NCI-H187 treated with DMSO at 0.1 percent for 48 hours (cell line): ENCODE data around the gene CLCNKA.
"Not testable (repeated sequence)": the region's sequence is repeated elsewhere in the genome, so short reads cannot be mapped to it uniquely, and the experiment has no call there.

Source experiments
- DNase-seq: peaks from one replicate; lab custom pipeline; 2025; lab: John Stamatoyannopoulos, UW

The CLCNKA gene

GRCh38 chr1:16042096-16042495 lies 20.3 kb downstream of the CLCNKA start:
- DNase-seq = no peak

DNA sequence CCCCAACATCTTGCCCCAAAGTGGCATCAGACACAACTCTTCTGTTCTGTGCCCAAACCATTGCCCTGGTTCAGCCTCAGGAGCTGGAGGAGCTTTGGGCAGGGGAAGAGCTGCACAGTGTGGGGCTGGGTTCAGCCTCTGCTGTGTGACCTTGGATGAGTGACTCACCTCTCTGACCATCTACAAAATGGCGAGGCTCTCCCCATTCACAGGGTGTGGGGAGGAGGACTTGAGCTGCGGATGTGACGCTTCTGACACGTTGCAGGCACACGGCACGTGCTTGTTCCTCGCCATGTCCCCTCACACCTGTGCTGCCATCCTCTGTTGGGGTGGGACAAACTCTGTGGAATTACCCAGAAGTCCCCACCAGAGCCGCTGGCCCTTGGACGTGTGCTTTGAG lies 20.8 kb downstream of the CLCNKA start:
- not testable (repeated sequence) for DNase-seq

- peak; percentile 11 for DNase-seq
Observed at GRCh38 chr1:16043521-16043920, 21.7 kb downstream of the CLCNKA start, which contains the start of gene CLCNKB. CLCNKB (plus strand) TSS chr1:16043782; CDS start chr1:16044493, 711 bp downstream.

DNA sequence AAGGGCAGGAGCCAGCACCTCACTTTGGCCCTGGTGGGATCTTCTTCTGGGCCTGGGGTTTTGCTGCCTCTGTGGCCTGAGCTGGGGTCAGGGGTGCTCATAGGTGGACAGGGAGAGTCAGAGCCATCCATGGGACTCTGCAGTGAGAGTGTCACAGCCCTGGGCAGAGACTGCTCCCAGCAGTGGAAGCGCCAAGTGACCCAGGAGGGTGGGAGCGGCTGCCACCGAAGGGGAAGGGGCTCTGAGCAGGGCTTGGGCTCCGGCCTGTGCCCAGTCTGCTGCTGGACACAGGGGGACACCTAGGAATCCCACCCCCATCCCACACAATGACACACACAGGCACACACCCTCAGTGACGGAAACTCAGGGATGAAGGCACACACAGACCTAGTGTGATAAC lies 22.1 kb downstream of the CLCNKA start:
- no peak for DNase-seq

DNA sequence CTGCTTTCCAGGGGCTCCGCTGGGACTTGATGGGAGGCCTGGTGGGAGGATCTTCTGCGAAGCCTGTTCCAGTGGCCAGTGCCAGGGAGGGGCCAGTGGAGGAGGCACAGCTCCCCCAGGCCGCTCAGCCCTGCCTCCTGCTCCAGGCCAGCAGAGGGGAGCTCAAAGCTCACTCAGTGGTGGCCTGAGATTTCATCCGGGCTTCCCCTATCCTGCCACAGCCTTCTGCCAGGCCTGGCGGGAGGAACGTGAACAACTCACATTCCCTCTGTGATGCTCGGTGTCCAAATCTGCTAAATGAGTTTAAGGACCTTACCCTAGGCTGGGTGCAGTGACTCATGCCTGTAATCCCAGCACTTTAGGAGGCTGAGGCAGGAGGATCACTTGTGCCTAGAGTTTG lies 25.0 kb downstream of the CLCNKA start:
- no peak for DNase-seq

- no peak for DNase-seq
Observed at GRCh38 chr1:16047791-16048475, 26.1 kb downstream of the CLCNKA start.

- peak; percentile 8 for DNase-seq
Observed at GRCh38 chr1:16048573-16049189, 26.8 kb downstream of the CLCNKA start.

GRCh38 chr1:16050328-16050727 lies 28.5 kb downstream of the CLCNKA start:
- no peak for DNase-seq

DNA sequence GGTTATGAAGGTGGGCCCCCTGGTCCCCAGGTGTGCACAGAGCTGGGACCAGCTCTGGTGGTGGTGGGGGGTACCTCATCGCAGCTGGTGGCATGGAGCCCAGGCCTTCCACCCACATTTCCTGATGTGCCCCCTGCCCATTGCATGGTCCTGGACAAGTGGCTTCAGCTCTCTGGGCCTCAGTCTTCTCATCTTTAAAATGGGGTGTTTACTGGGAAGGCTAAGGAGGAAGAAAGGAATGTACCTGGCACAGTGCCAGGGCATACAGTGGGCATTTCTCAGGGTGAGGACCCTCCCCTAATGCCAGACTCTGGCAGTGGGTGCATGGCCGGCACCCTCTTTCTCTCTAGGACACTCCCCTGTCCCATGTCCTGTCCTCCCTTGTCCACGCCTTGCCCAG lies 29.2 kb downstream of the CLCNKA start:
- no peak for DNase-seq

GRCh38 chr1:16051949-16052348 lies 30.1 kb downstream of the CLCNKA start:
- not testable (repeated sequence) for DNase-seq

DNA sequence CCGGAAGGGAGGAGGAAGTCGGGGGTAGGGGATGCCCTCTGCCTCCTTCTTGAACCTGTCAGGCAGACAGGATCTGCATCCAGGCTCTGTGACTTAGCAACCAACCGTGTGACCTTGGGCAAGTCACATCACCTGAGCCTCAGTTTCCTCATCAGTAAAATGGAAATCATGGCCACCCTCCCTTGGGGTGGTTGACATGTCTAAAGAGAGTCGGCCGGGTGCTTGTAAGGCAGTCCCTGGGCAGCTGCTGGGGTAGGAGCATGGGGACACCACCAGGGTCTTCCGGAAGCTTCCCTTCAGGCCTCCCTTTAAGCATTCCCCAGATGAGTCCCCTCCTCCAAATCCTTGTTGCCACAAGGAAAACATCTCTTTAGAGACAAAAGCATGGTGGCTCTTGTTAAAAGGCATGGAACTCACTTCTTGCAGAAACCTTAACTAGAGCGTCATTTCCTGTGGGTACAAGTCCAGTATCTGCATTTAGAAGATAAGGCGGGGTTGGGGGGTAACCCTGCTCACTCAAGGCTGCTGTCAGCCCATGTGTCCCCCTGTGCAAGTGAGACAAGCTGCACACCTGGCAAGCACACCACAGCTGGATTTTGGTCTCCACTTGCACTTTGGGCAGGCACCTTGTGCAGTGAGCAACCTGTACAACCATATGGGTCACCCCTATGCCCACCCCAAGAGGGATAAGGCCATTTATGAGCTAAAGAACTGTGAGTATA lies 32.1 kb downstream of the CLCNKA start:
- no peak for DNase-seq

GRCh38 chr1:16054598-16055540 lies 33.0 kb downstream of the CLCNKA start:
- DNase-seq = no peak

DNA sequence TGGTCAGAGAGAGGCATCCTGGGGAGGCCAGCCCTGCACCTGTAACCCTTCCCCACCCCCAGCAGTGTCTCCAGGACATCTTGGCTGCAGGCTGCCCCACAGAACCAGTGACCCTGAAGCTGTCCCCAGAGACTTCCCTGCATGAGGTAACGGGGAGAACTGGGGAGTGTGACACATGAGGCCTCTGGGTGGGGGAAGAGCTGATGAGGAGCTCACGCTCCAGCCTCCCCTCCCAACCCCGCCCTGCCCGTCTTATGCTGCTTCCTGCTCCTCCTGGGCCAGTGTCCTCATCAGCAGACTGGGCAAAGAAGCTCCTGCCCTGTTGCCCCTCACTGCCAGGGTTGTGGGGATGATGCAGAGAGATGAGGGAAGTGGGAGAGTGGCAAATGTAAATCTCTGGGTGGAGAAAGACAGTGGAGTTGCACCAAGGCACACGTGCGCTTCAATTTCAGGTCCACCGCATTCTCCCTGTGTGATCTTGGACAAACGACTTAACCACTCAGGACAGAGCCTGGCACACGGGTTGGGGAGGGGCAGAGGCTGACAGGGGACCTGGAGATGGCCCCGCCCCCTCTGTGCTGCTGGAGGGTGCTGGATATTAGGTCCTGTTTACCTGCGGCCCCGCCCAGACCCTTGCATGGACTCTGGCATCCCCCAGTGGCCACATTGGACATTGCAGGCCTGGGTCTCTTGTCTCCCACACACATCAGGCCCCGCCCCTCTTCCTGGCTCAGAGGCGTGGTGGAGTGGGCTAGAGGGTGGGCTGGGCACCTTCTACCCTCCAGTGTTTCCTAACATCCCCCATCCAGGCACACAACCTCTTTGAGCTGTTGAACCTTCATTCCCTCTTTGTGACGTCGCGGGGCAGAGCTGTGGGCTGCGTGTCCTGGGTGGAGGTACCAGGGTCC lies 34.0 kb downstream of the CLCNKA start:
- DNase-seq = peak; percentile 11

GRCh38 chr1:16056521-16056912 lies 34.7 kb downstream of the CLCNKA start:
- not testable (repeated sequence) for DNase-seq

GRCh38 chr1:16057314-16057915 lies 35.6 kb downstream of the CLCNKA start:
- not testable (repeated sequence) for DNase-seq

DNA sequence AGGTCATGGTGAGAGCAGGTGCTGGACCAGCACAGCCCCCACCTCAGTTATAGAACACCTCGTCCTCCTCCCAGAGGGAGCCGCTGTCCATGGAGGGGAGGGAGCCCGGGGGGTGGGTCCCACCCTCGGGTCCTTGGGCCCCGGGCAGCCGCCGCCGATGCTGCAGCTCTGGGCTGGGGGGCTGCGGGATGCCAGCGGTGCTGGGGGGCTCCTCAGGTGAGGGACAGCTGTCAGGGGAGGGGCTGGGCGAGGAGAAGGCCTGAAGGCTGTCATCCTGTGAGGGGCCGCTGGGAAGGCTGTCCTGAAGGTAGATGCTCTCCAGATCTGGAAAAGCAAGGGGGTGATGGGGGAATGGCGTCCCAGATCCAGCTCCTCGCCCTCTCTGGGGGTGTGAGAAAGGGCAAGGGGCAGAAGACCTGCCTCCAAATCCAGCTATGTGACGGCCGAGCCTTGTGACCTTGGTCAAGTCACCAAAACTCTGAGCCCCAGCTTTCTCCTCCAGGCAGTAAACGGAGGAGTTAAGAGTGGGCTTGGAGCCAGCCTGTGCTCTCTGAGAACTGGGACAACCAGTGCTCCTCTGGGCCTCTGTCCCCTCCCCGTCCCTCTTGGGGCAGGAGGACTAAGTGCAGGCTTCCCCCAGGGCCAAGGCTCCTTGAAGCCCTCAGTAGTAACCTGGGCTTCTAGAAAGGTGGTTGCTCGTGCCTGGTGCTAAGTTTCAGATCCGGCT lies 36.7 kb downstream of the CLCNKA start:
- not testable (repeated sequence) for DNase-seq

- no peak for DNase-seq
Observed at GRCh38 chr1:16061266-16061665, 39.4 kb downstream of the CLCNKA start.

- DNase-seq = not testable (repeated sequence)
Observed at GRCh38 chr1:16061989-16062686, 40.3 kb downstream of the CLCNKA start.

GRCh38 chr1:16062687-16063075 lies 40.8 kb downstream of the CLCNKA start:
- DNase-seq = not testable (repeated sequence)
